Measurements from ENCODE around the gene NBEA.
"Not testable (repeated sequence)": the region's sequence is repeated elsewhere in the genome, so short reads cannot be mapped to it uniquely, and the experiment has no call there.

Gene NBEA, protein sequence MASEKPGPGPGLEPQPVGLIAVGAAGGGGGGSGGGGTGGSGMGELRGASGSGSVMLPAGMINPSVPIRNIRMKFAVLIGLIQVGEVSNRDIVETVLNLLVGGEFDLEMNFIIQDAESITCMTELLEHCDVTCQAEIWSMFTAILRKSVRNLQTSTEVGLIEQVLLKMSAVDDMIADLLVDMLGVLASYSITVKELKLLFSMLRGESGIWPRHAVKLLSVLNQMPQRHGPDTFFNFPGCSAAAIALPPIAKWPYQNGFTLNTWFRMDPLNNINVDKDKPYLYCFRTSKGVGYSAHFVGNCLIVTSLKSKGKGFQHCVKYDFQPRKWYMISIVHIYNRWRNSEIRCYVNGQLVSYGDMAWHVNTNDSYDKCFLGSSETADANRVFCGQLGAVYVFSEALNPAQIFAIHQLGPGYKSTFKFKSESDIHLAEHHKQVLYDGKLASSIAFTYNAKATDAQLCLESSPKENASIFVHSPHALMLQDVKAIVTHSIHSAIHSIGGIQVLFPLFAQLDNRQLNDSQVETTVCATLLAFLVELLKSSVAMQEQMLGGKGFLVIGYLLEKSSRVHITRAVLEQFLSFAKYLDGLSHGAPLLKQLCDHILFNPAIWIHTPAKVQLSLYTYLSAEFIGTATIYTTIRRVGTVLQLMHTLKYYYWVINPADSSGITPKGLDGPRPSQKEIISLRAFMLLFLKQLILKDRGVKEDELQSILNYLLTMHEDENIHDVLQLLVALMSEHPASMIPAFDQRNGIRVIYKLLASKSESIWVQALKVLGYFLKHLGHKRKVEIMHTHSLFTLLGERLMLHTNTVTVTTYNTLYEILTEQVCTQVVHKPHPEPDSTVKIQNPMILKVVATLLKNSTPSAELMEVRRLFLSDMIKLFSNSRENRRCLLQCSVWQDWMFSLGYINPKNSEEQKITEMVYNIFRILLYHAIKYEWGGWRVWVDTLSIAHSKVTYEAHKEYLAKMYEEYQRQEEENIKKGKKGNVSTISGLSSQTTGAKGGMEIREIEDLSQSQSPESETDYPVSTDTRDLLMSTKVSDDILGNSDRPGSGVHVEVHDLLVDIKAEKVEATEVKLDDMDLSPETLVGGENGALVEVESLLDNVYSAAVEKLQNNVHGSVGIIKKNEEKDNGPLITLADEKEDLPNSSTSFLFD (N-terminal part only)

GRCh38 chr13:34941835-34942731 lies at the start of gene NBEA:
Gene NBEA (plus strand): TSS chr13:34942270. CDS start chr13:34942821, 551 bp downstream.
- DNase-seq, result peak; percentile 72

DNA sequence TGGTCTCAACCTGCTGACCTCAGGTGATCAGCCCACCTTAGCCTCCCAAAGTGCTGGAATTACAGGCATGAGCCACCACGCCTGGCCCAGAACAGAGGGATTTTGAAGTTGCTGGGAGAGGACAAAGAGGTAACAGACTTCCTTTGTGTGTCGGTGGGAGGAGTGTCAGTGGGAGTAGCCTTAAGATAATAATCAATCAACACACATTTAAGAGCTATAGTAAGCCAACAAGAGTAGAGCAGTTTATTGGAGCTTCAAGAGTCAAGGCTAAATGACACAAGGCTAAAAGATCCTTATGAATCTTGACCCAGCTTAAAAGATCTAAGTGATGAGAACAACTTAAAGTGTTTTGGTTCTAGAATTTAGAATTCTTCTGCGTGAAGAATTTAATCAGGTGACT lies 47.3 kb upstream of the NBEA start:
- no peak for DNase-seq

- DNase-seq, result no peak
Observed at GRCh38 chr13:34897220-34897619, 44.9 kb upstream of the NBEA start.

DNA sequence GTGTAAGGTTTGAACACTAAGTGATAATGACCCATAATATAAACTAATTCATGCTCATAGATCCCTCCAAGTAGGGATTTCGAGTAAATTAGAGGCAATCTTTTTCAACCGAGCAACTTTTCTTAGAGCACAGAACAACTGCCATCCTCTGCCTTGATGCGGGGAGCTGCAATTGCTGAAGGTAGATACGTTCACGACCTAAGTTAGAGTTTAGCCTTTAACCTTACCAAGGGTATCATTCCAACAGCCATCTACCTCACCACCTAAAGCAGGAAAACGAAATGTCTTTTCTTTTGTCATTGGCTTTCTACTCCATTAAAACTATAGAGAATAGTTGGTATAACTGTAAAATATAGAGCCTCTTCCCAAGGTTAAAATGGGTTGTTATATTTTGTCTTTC lies 42.2 kb upstream of the NBEA start:
- no peak for DNase-seq

DNA sequence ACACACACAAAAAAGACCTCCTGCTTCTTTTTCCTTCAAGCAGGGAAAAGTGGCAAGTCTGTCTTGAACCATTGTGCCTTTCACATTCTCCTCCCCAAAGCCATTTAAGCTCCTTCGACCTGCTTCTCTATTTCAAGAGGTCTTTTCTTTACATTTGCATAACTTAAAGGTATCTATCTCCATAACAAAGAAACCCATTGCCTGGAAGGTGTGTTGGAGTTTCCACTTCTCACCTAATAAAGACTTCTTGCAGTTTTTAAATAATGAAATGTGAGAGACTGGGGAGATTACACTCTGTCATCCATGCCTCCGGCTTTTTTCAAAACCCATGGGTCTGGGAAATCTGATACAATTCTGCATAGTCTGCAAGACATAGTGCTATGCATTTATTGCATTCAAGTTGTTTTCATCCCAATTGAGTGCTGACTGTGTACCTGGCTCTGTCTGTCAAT lies 41.8 kb upstream of the NBEA start:
- no peak for DNase-seq

GRCh38 chr13:34901572-34901971 lies 40.5 kb upstream of the NBEA start:
- DNase-seq, result no peak

- DNase-seq, result no peak
Observed at GRCh38 chr13:34911159-34911558, 30.9 kb upstream of the NBEA start.

GRCh38 chr13:34913040-34913439 lies 29.0 kb upstream of the NBEA start:
- DNase-seq, result peak; percentile 16

DNA sequence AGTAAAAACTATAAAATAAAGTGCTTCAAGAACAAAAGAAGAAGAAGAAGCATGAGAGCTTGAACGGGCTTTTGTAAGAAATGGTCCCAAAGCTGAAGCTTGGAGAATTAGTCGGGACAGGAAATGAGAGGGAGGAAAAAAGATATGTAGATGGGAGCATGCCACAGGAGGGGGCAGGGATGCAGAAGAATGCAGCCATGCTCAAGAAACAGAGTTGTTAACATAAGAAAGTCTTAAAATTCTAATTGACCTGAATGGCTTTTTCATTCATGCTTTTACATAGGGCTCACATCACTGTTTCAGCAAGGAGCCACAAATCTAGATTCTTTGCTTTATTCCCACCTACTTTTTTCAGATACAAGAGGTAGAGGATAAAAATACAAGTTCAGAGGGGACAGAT lies 27.7 kb upstream of the NBEA start:
- no peak for DNase-seq

GRCh38 chr13:34926508-34926907 lies 15.6 kb upstream of the NBEA start:
- DNase-seq, result no peak

- not testable (repeated sequence) for DNase-seq
Observed at GRCh38 chr13:34928676-34929075, 13.4 kb upstream of the NBEA start.

- no peak for DNase-seq
Observed at GRCh38 chr13:34931572-34931971, 10.5 kb upstream of the NBEA start.

DNA sequence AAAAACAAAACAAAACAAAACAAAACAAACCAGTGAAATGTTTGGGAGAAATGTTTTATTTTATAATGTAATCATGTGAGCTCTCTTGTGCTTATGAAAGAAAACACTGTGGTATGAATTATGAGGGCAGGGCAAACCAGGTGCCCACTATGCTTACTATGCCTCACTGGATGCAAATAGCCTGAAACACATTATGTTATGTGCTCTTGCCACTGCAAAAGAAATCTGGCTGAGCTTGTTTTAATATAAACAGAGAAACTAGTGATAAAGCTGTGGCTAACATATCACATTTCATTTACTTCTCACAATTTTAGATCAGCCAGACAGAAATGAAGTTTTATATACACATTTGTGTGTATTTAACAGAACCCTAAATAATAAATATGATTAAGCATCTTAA lies 8.7 kb upstream of the NBEA start:
- no peak for DNase-seq

DNA sequence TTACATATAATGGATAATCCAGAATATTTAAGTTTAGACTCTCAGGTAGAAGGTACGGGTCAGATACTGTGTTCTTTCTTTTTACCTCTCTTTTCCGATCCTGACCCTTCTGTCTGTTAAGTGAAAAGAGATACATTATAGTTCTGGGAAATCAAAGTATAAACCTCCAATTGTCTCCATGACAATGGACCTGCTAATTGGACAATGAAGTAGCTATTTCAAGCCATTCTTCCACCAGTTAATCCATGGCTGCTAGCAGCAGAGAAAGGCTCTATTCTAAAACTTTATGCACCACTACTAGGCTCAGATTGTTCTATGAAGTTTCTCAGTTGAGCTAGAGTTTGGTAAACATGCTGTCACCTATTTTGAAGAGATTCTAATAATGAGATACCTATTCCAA lies 8.3 kb upstream of the NBEA start:
- no peak for DNase-seq

DNA sequence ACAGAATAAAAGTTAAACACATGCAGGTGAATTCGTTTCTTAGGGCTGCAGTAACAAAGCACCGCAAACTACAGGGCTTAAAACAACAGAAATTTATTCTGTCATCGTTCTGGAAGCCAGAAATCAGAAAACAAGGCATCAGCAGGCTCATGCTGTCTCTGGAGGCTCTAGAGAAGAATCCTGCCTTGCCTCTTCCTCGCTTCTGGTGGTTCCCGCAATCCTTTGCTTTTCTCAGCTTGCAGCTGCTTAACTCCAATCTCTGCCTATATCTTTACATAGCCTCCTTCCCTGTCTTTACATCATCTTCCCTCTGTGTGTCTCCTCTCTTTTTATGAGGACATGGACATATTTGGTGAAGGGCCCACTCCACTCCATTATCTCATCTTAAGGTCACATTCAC lies 6.2 kb upstream of the NBEA start:
- DNase-seq, result no peak

DNA sequence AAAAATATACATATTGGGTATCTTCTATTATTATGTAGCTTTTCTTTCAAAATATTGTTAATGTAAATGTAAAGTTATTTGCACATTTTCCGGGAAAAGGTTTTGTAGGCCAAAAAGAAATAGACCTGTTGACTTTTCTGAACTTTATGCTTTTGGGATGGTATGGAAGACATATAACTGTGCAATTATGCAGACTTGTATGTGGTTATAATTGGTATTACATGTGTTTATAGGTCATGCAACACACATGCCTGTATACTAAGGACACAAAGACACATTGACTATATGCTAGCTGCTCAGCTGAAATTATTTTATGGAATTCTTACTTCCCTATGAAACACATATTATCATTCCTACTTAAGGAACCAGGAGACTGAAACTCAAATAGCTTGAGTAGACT lies 2.3 kb upstream of the NBEA start:
- no peak for DNase-seq

DNA sequence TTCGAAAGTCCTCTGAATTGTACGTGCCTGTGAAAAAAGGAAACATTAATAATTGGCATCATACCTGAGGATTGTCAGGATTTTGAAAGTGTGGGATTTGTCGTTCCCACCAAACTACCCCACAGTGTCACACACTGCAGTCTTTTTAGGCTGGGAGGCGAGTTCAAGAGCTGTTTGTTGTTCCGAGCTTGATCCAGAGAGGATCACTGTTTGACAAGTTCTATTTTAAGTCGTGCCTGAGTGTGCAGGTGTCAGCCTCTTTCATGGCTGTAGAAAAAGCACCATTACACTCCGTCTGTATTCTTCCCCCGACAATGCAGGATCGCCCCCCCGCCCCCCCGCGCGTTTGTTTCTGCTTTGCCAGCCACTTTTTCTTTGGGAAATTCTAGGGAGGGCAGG lies 635 bp upstream of the NBEA start:
- no peak for DNase-seq

DNA sequence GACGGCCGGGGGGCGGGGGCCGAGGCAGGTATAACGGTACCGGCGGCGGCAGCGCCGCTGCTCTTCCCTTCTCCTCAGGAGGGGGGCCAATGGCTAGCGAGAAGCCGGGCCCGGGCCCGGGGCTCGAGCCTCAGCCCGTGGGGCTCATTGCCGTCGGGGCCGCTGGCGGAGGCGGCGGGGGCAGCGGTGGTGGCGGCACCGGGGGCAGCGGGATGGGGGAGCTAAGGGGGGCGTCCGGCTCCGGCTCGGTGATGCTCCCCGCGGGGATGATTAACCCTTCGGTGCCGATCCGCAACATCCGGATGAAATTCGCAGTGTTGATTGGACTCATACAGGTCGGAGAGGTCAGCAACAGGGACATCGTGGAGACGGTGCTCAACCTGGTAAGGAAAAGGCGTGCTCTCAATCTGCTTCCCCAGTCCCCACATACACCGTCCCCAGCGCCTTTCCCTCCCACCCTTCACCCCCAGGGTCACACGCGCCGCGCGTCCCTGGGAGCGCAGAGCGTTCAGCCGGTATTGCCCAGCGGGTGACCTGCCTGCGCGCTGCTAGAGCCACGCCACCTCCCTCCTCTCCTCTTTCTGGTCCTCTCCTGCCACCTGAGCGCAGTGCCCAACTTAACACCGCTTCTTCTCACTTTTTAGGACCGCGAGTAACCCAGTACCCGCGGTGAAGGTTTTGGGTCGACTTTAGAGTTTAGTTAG lies 814 bp downstream of the NBEA start:
- peak; percentile 20 for DNase-seq

GRCh38 chr13:34943436-34944273 lies 1.6 kb downstream of the NBEA start:
- no peak for DNase-seq

DNA sequence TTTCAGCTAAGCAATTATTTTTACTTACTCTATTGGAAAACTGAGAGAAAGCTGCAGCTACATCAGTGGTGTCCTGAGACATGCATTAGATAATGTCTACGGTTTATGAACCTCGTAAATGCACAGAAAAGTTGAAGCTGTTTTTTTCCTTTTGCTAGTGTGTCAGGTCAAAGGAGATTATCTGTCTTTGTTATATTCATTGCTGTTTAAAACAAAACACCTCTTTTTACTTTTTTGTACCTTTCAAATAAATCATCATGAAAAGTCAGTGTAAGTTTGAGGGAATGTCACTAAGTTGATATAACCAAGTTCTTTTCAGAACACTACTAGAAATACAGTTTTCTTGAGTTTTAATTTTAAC lies 2.2 kb downstream of the NBEA start:
- DNase-seq, result no peak

DNA sequence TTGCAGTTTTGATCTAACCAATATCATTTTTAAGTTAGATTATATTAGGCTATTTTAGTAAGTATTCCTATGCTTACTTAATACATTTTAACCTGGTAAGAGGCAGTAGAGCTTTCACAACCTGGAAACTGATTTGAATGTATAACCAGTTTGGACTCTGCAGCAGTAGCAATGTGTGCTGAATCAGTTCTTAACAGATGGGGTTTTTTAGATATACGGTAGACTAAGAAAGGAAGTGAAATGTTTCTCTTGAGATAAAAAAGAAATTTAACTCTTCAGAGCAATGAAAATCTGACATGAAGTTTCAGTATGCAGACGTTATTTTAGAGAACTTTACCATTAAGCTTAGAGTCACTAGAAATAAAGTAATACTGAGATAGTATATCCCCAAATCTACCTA lies 2.7 kb downstream of the NBEA start:
- no peak for DNase-seq
